Measurements from ENCODE around the gene ATXN10.

DNA sequence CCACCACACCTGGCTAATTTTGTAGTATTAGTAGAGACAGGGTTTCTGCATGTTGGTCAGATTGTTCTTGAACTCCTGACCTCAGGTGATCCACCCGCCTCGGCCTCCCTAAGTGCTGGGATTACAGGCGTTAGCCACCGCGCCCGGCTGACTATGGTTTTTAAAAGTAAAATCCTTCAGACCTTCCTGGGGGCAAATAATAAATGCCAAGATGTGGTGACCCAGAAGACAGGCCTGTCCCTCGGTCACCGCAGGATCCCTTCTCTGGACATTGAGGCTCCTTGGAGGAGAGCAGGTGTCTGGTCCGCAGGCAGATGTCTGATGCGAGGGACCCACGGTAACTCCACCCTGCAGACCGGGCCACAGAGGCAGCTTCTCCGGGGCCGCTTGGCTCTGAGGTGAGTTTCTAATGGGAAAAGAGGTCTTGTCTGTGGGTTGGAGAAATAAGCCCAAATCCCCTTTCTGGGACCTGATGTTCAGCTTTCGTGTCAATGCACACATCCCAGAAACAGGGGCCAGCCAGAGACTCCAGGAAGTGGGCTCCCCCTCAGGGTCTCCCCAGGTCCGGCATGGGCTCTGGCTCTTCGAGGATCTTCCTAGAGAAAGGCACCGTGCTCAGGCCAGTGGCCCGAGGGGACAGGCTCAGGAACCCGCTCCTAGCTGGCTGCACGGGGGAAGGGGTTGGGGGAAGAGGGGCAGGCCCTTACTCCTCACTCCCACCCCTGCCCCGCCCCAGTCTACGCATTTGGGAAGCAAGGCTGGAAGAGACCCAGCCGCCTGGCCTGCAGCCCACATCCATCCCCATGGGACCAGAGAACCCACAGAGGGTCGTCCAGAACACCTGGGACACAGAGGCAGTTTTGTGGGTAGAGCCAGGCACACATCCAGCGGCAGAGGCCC lies 204.8 kb downstream of the ATXN10 start:
- TF ChIP-seq CTCF (IDR thresholded peaks at IDR 0.05) (no peak), POLR2A (IDR thresholded peaks at IDR 0.05) (no peak)

Measured in gastroesophageal sphincter (tissue), 3 donors.